AML-193 (cell line): ENCODE data around the gene SLC4A3.

Experiments
- DNase-seq, 2 experiments: peaks; one replicate each; lab custom pipeline; 2025; lab: John Stamatoyannopoulos, UW

Gene SLC4A3

DNA sequence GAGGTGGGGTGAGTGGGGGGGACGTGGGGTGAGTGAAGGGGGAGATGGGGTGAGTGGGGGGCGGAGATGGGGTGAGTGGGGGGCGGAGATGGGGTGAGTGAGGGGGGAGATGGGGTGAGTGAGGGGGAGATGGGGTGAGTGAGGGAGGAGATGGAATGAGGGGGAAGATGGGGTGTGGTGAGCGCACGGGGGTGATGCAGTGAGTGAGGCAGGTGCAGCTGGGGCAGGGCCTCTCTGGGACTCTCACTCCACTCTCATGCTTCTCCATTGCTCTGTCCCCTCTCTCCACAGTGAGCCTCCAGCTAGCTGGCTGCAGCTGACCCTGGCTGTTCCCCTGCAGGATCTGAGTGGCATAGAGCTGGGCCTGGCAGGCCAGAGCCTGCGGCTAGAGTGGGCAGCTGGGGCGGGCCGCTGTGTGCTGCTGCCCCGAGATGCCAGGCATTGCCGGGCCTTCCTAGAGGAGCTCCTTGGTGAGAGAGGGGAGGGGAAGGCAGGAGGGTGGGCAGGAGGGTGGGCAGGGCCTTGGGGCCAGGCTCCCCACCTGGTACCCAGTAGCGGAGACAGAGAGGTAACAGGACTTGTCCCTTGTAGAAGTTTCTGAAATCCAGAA is 13.9 kb upstream of the SLC4A3 start:
- no peak for DNase-seq

GRCh38 chr2:219614076-219614860 is 13.2 kb upstream of the SLC4A3 start:
- DNase-seq = no peak

DNA sequence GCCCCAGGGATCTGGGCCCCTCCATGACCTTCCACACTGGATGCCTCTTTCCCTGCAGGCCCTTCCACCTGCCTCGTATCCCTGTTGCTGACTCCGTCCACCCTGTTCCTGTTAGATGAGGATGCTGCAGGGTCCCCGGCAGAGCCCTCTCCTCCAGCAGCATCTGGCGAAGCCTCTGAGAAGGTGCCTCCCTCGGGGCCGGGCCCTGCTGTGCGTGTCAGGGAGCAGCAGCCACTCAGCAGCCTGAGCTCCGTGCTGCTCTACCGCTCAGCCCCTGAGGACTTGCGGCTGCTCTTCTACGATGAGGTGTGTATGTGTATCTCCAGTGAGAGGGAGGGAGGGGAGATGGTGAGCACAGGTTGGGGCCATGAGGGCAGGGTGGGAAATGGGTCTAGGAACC is 12.4 kb upstream of the SLC4A3 start:
- no peak for DNase-seq

GRCh38 chr2:219615894-219616293 is 11.5 kb upstream of the SLC4A3 start:
- no peak for DNase-seq

- DNase-seq = no peak
Observed at GRCh38 chr2:219616550-219616949, 10.9 kb upstream of the SLC4A3 start.

DNA sequence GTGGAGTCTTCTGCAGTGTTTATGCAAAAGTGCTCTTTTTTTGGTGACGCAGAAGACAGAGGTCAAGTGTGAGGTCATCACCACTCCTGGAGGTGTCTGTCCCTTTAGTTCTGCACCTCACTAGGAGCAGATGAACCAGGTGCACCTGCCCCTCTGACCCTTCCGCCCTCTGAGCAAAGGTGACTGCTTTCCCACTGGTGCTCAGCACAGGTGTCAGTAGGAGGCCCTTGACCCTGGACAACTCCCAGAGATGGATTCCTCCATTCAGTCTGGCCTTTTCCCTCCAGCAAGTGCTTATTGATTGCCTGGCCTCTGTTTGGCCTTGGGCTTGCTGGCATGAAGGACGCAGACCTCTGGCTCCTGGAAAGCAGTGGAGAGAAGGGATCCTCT is 8.7 kb upstream of the SLC4A3 start:
- no peak for DNase-seq

DNA sequence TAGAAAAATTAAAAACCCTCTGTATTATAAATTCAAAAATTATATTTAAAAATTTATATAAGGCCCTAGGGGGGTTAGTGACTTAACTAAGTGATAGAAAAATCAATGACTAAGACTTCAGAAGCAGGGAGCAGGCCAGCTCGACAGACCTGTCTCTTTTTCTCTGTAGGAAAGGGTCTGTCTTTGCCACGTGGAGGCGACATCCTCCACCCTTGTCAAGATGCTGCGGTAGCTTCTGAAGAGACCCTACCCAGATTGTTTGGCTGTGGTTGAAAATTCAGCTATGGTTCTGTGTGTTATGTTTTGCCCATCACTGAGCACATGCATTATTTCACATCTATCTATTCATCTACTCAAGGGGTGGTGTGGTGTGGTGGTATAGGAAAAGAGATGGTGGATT is 8.2 kb upstream of the SLC4A3 start:
- DNase-seq = no peak

DNA sequence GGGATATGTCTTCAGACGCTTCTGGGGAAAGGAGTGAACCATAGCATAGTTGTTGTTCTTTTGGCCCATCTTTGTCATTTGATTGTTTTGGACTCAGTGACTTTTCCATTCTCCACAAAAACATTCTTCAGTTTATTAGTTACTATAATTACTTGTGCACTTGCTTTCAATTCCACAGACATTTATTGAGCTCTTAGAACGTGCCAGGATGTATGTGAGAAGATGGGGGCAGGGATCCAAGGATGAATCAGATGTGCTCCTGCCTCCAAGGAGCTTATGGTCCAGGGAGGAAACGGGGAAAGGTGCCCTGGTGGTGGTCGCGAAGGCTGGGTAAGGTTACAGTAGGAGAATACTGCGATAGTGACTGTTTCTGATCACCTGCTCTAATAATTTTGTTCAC is 6.9 kb upstream of the SLC4A3 start:
- no peak for DNase-seq

GRCh38 chr2:219621935-219622334 is 5.5 kb upstream of the SLC4A3 start:
- no peak for DNase-seq

DNA sequence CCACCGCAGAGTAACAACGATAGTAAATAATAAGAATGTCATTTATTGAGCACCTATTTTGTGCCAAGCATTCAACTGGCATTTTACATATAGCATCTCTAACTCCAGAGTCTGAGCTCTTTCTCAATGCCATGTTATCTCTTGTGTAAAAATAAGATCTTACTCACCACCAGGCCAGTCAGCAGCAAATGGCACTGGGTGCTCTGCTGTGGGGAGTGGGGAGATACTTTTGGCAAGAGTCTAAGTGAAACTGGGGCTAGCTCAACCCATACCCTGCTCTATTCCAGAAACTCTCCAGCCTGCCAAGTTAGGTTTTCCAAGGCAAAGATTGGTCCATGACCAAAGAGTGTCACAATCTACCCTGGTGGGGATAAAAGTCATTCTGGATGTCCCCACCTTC is 5.0 kb upstream of the SLC4A3 start:
- no peak for DNase-seq

- no peak for DNase-seq
Observed at GRCh38 chr2:219624565-219624964, 2.9 kb upstream of the SLC4A3 start.

DNA sequence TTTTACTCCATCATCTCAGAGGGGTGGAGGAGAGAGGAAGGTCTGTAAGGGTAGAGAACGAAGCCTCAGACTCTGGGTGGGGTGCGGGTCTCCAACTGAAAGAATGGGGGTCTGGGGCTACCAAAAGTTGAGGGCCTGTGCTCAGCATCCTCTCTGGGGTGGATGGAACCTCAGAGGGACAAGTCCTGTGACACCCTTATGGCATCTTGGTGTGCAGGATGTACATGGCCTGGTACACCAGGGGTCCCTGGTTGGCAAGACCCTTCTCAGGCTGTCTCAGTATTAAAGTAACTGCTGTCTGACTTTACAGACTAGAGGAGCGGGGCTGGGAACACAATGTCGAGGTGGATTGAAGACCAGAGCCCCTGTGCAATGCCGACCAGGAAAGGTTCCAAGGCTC is 2.3 kb upstream of the SLC4A3 start:
- no peak for DNase-seq

- DNase-seq = no peak
Observed at GRCh38 chr2:219626540-219626939, 890 bp upstream of the SLC4A3 start.

DNA sequence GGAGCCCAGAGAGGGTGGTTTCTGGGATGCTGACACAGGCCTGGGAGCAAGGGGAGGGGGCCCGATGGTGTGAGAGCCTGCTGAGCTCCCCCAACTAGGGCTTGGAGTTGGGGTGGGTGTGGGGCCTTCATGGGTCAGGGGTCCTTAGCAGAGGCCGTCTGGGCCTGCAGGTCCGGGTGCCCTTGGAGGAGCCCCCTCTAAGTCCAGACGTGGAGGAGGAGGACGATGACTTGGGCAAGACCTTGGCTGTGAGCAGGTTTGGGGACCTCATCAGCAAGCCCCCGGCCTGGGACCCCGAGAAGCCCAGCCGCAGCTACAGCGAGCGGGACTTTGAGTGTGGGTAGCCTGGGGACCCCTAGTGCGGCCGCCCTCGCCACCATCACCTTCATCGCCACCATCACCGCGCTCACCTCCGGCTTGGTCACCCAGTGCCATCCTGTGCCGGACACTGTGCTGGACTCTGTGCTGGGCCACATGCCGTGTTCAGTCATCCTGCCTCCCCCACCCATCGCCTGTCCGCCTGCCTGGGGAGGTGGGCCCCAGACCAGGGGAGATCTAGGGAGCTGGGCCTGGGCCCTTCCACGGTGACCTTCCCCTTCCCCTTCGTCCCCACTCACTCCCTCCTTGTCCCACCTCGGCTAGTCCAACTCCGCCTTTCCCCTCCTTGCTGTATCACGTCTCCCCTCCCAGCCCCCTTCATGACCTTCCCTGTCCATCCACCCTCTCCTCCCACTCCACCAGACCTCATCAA is 980 bp downstream of the SLC4A3 start:
- no peak for DNase-seq

- DNase-seq = no peak
Observed at GRCh38 chr2:219628986-219629901, 1.8 kb downstream of the SLC4A3 start.

DNA sequence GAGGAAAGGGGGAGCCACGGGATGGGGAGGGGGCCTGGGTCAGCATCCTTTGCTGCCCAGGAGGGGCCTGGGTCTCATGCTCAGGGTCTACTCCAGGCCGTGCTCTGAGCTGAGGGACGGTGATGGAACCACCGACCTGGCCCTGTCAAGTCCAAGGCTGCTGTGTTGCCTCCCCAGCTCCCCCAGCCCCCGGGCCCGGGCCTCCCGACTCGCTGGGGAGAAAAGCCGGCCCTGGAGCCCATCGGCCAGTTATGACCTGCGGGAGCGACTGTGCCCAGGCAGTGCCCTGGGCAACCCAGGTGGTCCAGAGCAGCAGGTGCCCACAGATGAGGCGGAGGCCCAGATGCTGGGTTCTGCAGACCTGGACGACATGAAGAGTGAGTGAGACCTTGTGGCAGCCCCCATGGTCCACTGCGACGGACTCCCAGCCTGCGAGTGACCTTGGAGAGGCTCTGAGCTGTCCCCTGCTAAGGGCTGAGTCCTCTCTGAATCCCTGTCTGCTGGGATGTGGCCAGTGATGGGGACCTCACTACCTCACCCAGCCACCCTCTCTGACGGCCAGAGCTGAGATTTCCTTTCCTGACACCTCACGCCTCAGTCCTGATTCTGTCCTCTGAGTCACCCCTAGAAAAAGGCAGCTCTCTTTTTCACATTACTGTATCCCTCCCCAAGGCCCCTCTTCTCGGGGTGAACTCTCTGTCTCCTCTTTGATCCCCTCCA is 2.7 kb downstream of the SLC4A3 start:
- DNase-seq = no peak

GRCh38 chr2:219630770-219631405 is 3.5 kb downstream of the SLC4A3 start:
- no peak for DNase-seq

GRCh38 chr2:219631406-219631891 is 4.0 kb downstream of the SLC4A3 start:
- no peak for DNase-seq

DNA sequence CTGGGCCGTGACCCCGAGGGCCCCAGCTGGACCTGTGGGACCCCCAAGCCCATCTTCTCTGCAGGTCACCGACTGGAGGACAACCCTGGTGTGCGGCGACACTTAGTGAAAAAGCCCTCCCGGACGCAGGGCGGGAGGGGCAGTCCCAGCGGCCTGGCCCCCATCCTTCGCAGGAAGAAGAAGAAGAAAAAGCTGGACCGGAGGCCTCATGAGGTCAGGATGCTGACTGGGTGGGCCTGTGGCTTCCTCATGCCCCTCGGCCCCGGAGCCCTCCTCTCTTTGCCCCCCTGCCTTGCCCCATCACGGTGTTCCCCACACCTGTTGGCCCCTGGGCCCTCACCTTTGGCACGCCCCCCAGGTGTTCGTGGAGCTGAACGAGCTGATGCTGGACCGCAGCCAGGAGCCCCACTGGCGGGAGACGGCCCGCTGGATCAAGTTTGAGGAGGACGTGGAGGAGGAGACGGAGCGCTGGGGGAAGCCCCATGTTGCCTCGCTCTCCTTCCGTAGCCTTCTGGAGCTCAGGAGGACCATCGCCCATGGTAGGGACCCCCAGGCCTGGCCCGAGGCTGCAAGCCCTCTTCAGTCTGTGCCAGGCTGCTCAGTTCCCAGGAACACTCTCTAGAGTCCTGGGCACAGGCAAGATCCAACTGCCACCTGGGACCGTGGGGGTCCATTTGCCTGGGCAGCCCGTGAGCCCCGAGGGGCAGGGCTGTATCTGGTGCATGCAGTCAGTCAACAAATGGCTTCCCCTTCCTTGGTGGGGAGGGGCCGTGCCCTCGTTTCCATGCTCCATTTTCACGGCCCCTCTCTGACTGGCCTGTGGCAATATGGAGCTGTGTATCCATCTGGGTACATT is 4.7 kb downstream of the SLC4A3 start:
- DNase-seq = no peak

DNA sequence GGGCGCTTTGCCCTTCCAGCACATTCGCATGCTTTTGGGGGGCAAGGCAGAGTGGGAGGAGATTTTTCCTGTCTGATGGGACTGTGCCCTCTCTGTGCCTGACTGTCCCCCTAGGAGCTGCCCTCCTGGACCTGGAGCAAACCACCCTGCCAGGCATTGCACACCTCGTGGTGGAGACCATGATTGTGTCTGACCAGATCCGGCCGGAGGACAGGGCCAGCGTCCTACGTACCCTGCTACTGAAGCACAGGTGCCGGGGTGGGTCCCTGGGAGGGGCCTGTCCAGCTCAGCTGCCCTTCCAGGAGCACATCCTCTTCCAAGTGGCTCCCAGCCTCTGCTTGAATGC is 5.3 kb downstream of the SLC4A3 start:
- no peak for DNase-seq
